ENCODE data around the gene ZNF76. TPM values are rescaled to one million over a fixed set of nuclear protein-coding genes. Genes with fewer than 3 reads are reported as not detected.

ZNF76 gene
- total and polyA plus RNA-seq, 10 of the 15 experiments (the other 5 are each of a cell fraction or from before 2014, with no cell fraction given): 2.8 to 41.0 (median 24.8) TPM

DNA sequence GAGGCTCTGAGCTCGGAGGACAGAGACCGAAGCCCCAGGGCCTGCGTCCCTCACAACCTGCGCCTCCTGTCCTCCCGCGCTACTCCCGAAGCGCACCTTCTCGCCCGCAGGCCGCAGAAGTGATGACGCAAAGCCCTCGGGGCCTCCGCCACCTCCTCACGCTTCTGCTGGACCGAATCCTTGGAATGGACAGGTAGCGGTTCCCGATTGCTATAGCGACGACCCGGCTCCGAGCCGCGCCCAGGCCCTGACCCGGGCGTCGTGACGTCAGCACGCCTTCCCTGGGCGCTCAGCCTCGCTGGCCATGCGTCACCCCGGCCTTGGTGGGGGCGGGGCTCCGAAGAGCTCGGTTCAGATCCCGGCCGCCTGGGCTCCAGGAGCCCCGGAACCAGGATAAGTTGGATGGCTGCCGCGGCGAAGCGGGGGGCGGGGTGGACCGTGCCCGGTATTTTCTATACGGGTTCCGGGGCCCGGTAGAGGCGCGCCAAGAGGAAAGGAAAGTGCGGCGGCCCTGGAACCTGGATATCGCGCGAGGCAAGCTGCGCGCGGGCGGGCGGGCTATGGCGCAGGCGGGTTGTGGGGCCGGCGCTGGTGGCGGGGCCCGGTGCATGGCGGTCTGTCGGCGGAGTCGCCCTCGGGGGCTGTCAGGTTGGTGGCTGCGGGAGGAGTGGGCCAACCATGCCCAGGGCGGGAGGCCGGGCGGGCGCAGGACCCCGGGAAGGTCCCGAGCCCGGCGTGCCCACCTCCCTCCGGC is at the start of gene ZNF76 (continued):
- no peak for TF ChIP-seq SUPT20H (IDR thresholded peaks at IDR 0.05; ENCODE audit: borderline replicate concordance, control insufficient read depth, low read depth, low read length)
- no peak for TF ChIP-seq KAT2A (conservative IDR thresholded peaks at IDR 0.05; ENCODE audit: control insufficient read depth, low read depth, low read length)
- peak; percentile 53; the same call in 1 of the 2 replicates for TF ChIP-seq TAF1 (IDR thresholded peaks at IDR 0.05; ENCODE audit: borderline replicate concordance, low read depth, low read length)
- peak; percentile 84; the same call in 1 of the 2 replicates for TF ChIP-seq STAT1 (conservative IDR thresholded peaks at IDR 0.05)
- no peak for TF ChIP-seq ZNF384 (IDR thresholded peaks at IDR 0.05; ENCODE audit: borderline replicate concordance, low read depth, low read length)
- no peak for TF ChIP-seq HDAC2 (IDR thresholded peaks at IDR 0.05)
- no peak; the same call in 1 of the 2 replicates for TF ChIP-seq RUNX3 (IDR thresholded peaks at IDR 0.05; ENCODE audit: low read length)
- 0 out of 2 replicates have a peak, but pooled peaks have one; percentile 27 for TF ChIP-seq MLLT1 (IDR thresholded peaks at IDR 0.05)
- TF ChIP-seq FOXM1 (IDR thresholded peaks at IDR 0.05; ENCODE audit: low read depth, low read length): peak; percentile 47; the same call in 1 of the 2 replicates
- TF ChIP-seq, protein P1, sequence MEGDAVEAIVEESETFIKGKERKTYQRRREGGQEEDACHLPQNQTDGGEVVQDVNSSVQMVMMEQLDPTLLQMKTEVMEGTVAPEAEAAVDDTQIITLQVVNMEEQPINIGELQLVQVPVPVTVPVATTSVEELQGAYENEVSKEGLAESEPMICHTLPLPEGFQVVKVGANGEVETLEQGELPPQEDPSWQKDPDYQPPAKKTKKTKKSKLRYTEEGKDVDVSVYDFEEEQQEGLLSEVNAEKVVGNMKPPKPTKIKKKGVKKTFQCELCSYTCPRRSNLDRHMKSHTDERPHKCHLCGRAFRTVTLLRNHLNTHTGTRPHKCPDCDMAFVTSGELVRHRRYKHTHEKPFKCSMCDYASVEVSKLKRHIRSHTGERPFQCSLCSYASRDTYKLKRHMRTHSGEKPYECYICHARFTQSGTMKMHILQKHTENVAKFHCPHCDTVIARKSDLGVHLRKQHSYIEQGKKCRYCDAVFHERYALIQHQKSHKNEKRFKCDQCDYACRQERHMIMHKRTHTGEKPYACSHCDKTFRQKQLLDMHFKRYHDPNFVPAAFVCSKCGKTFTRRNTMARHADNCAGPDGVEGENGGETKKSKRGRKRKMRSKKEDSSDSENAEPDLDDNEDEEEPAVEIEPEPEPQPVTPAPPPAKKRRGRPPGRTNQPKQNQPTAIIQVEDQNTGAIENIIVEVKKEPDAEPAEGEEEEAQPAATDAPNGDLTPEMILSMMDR (IDR thresholded peaks at IDR 0.05 in 2 of 3, conservative IDR thresholded peaks at IDR 0.05 in 1 of 3; ENCODE audit: control insufficient read depth in 2 of 3, extremely low read depth in 1 of 3, insufficient read depth in 1 of 3, low read depth in 3 of 3, low read length in 3 of 3): no peak
- TF ChIP-seq SP1 (IDR thresholded peaks at IDR 0.05; ENCODE audit: low read depth, low read length): no peak
- peak; percentile 88 to 95 for TF ChIP-seq SRF (IDR thresholded peaks at IDR 0.05; ENCODE audit: low read depth in 2 of 2, low read length in 2 of 2)
- TF ChIP-seq ZNF622 (IDR thresholded peaks at IDR 0.05): no peak
- no peak for TF ChIP-seq YBX1 (IDR thresholded peaks at IDR 0.05)
- TF ChIP-seq, protein P2, sequence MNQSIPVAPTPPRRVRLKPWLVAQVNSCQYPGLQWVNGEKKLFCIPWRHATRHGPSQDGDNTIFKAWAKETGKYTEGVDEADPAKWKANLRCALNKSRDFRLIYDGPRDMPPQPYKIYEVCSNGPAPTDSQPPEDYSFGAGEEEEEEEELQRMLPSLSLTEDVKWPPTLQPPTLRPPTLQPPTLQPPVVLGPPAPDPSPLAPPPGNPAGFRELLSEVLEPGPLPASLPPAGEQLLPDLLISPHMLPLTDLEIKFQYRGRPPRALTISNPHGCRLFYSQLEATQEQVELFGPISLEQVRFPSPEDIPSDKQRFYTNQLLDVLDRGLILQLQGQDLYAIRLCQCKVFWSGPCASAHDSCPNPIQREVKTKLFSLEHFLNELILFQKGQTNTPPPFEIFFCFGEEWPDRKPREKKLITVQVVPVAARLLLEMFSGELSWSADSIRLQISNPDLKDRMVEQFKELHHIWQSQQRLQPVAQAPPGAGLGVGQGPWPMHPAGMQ (IDR thresholded peaks at IDR 0.05; ENCODE audit: borderline replicate concordance): no peak

Measured in GM12878 (cell line).